Fibroblast of mammary gland (primary cell): ENCODE results near the gene MYL6B.

Source experiments
- DNase-seq: peaks from one replicate; pipeline ENCODE4 v3.0.0-alpha.2; 2010; ENCODE audit warnings: low read depth
- H3K4me3 ChIP-seq: 2 replicates; pipeline ENCODE4 v1.5.1; 2011; ENCODE audit warnings: low read depth, mild to moderate bottlenecking, low read length, moderate library complexity; ENCODE audit not compliant: control insufficient read depth
- CTCF ChIP-seq: conservative IDR thresholded peaks from 2 replicates; pipeline ENCODE4 v1.5.1; 2011; ENCODE audit warnings: low read depth, low read length, inconsistent platforms; ENCODE audit not compliant: control insufficient read depth, insufficient read depth

The MYL6B gene

DNA sequence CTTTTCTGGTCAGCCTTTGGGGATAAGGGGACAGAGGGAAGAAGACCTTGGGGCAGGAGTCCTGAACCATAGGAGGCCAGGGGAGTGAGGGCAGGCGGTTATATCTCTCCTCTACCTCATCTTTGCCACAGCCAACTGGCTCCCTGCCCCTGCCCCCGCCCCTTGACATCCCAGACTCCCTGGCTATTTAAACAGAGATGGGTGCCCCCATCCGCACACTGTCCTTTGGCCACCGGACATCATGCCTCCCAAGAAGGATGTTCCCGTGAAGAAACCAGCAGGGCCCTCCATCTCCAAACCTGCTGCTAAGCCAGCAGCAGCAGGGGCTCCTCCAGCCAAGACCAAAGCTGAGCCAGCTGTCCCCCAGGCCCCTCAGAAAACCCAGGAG lies 1.3 kb downstream of the MYL6B start:
- no peak overlapping the region for H3K4me3 ChIP-seq
- no peak for TF ChIP-seq CTCF
- DNase-seq: no peak

DNA sequence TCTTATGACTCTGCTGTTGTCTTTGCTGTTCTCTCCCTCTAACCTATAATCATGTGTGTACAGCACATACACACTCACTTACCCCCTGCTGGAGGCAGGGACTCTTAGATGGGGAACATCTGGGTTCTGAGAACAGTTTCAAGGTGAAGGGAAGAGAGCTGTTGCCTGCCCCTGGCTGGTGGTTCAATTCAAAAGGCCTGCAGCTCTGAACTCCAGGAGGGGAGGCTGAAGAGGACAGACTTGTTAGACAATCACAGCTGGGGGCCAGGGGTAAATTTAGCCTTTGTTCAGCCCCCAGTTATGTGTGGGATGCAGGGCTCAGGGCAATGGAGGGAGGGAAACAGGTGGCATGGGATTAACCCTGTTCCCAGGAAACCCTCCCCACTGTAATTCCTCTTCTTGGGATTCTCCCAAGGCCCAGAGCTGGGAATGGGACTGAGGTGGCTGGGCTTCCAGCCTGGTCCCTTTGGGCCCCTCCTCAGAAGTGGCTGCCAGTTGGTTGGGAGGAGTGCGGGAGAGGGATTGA lies 1.9 kb downstream of the MYL6B start:
- no peak overlapping the region for H3K4me3 ChIP-seq
- no peak for DNase-seq
- TF ChIP-seq CTCF: no peak

GRCh38 chr12:56154818-56155217 lies 2.4 kb downstream of the MYL6B start:
- no peak overlapping the region for H3K4me3 ChIP-seq
- DNase-seq: no peak
- TF ChIP-seq CTCF: no peak

DNA sequence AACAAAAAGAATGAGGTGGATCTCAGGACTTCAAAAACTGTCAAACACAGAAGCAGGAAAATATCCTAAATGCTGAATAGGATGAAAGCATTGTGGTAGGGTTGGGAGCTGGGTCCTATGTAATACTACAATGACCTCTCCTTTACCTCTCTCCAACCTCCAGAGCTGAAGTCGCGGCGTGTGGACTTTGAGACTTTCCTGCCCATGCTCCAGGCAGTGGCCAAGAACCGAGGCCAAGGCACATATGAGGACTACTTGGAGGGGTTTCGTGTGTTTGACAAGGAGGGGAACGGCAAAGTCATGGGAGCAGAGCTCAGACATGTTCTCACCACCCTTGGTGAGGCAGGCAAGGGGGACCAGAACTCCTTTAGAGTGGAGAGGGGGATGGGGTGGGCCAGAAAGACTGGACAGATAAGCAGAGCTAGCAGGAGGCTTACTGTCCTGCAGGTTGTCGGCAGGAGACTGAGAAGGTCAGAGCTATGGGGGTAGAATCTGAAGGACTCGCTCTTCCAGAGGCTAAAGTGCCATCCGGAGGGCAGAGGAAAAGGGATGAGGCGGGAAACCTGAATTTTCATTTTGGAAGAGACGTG lies 3.0 kb downstream of the MYL6B start:
- no peak for TF ChIP-seq CTCF
- no peak for DNase-seq
- H3K4me3 ChIP-seq: no peak overlapping the region

- peak overlapping the region; percentile 100 for H3K4me3 ChIP-seq
- DNase-seq: peak; percentile 54
Measured at GRCh38 chr12:56156464-56157200, 4.2 kb downstream of the MYL6B start.

- TF ChIP-seq CTCF: peak; percentile 54
Measured at GRCh38 chr12:56157201-56158028, 5.0 kb downstream of the MYL6B start.

More at GRCh38 chr12:56157201-56158028, 5.0 kb downstream of the MYL6B start:
- DNase-seq: peak; percentile 78
- peak overlapping the region; percentile 100 for H3K4me3 ChIP-seq
